ENCODE measurements around the gene HSPA1L.

GRCh38 chr6:31761343-31761742, 53.7 kb downstream of the HSPA1L start:
- TF ChIP-seq CTCF (IDR thresholded peaks at IDR 0.05; ENCODE audit: insufficient read depth, low read length, poor library complexity, severe bottlenecking): no peak
- no peak for TF ChIP-seq EZH2phosphoT487 (conservative IDR thresholded peaks at IDR 0.05; ENCODE audit: low read length)
